Ovary (tissue), 9 donors: ENCODE measurements around the gene TMEM236. TPM values are rescaled to one million over a fixed set of nuclear protein-coding genes. Genes with fewer than 3 reads are reported as not detected.

ENCODE experiments used
- DNase-seq, 5 donors: peaks; one replicate each; pipeline ENCODE4 v3.0.0-alpha.2; 2019 to 2020
- H3K27ac ChIP-seq, 2 donors: fragments of 200-600 bp; one replicate each; pipeline versions ENCODE4 v1.5.1 to v1.8.0; 2019 to 2022
- H3K27me3 ChIP-seq: fragments of 200-600 bp; one replicate; pipeline ENCODE4 v1.8.0; 2022
- H3K36me3 ChIP-seq: fragments of 200-600 bp; sonication (generic); one replicate; pipeline ENCODE4 v1.5.1; 2019
- H3K4me1 ChIP-seq: one replicate; pipeline ENCODE4 v1.8.1; 2013; ENCODE audit warnings: mild to moderate bottlenecking, moderate library complexity; ENCODE audit not compliant: insufficient read depth
- H3K4me3 ChIP-seq: fragments of 200-600 bp; sonication (generic); one replicate; pipeline ENCODE4 v1.5.1; 2017
- H3K9me3 ChIP-seq, 2 donors: fragments of 200-600 bp in 1 of 2; sonication (generic) in 1 of 2; one replicate each; pipeline versions ENCODE4 v1.5.1 to v1.8.1; 2013 to 2019; ENCODE audit warnings: mild to moderate bottlenecking in 1 of 2, moderate library complexity in 1 of 2
- CTCF ChIP-seq, 3 donors: fragments of 450-650 bp in 2 of 3; fragments of 200-600 bp in 1 of 3; IDR thresholded peaks; one replicate each; pipeline versions ENCODE4 v1.5.1 to v1.8.0; 2016 to 2022; ENCODE audit warnings: antibody characterized with exemption in 3 of 3, mild to moderate bottlenecking in 1 of 3
- EP300 ChIP-seq: sonication (generic); formaldehyde crosslinking; IDR thresholded peaks from one replicate; pipeline ENCODE4 v1.6.1; 2017; ENCODE audit warnings: antibody characterized with exemption
- POLR2A ChIP-seq: fragments of 450-650 bp; IDR thresholded peaks from one replicate; pipeline ENCODE4 v1.6.1; 2017; ENCODE audit warnings: antibody characterized with exemption, mild to moderate bottlenecking, moderate library complexity
- WGBS, 3 donors: extraction: QIAGEN DNeasy Blood & Tissue Kit in 1 of 3; methylation state at CpG; one replicate each; pipeline versions ENCODE4 v1.1.5 to v1.1.7; 2013 to 2017; 5-methylcytosine and 5-hydroxymethylcytosine counted together
- intact Hi-C, 4 donors: fragments of 100-400 bp; cut with DNase I; formaldehyde crosslinking; loops; one replicate each; pipeline versions ENCODE4 v1.11.0 to v1.15.1; 2022 to 2023
- polyA plus RNA-seq, 2 donors: library from polyadenylated mRNA; stranded (reverse); fragments of 200-250 nt in 1 of 2; fragments of 350-450 nt in 1 of 2; fragmentation: Illumina TruSeq in 1 of 2; extraction: RNeasy Lipid Tissue Mini Kit (QIAGEN cat#74804) in 1 of 2; gene quantifications; one replicate each; pipeline ENCODE4 v1.2.3, GENCODE V29; 2013 to 2014
- total RNA-seq, 7 donors: library from RNA; depleted of rRNA in 2 of 7; stranded (reverse); fragments of >200 nt in 2 of 7; fragmentation: NEBNext Ultra II Directional in 3 of 7; extraction: Animal tissue kit (Norgen Biotek cat#: 25700) in 3 of 7; gene quantifications; one replicate each; pipeline versions ENCODE4 v1.1.0 to v1.2.4, GENCODE V29; 2016 to 2023
- donor health status: DM: no; HTN: no; CAD: no; lungs with moderate emphysema.
- donor health status: DM: no; HTN: no; CAD: no.
- donor health status: Bipolar disorder and iron deficiency.
- donor health status: DM: yes; HTN: yes; CAD: no.
- donor health status: DM: no; HTN: no; CAD: no.
- donor health status: DM: yes; HTN: yes; CAD: no.

The TMEM236 gene
- total and polyA plus RNA-seq, 9 donors = 0.11 to 0.72 (median 0.32) TPM

GRCh38 chr10:17817316-17817715 is 65.3 kb downstream of the TMEM236 start:
- intact Hi-C loops = no loop called here
- H3K27ac ChIP-seq = no peak overlapping the region
- H3K27me3 ChIP-seq = no peaks in the 10 kb centered on the region
- no peak for DNase-seq
- no peaks in the 10 kb centered on the region for H3K36me3 ChIP-seq
- no peaks in the 10 kb centered on the region for H3K9me3 ChIP-seq
- no peaks in the 10 kb centered on the region for H3K4me1 ChIP-seq
- TF ChIP-seq CTCF (IDR thresholded peaks at IDR 0.05) = no peak
- TF ChIP-seq EP300 = no peak
- TF ChIP-seq POLR2A = no peak
- H3K4me3 ChIP-seq = no peak overlapping the region
- WGBS, 3 donors = 49 to 68% (median 58%) methylated on average over 1 of the region's 1 CpG

GRCh38 chr10:17817790-17818189 is 65.8 kb downstream of the TMEM236 start:
- 66 to 76% (median 73%) methylated on average over 3 of the region's 3 CpGs for WGBS, 3 donors
- Histone ChIP-seq H3K4me3 (no peak overlapping the region), H3K36me3 (no peaks in the 10 kb centered on the region), H3K9me3 (no peaks in the 10 kb centered on the region), H3K27ac (no peak overlapping the region), H3K4me1 (no peaks in the 10 kb centered on the region), H3K27me3 (no peaks in the 10 kb centered on the region)
- intact Hi-C loops = no loop called here
- TF ChIP-seq POLR2A = no peak
- DNase-seq = no peak

- intact Hi-C loops = no loop called here
- WGBS, 3 donors = 77 to 84% (median 82%) methylated on average over 7 of the region's 7 CpGs
Measured at GRCh38 chr10:17819836-17820235, 67.8 kb downstream of the TMEM236 start.

GRCh38 chr10:17820943-17821342 is 68.9 kb downstream of the TMEM236 start:
- intact Hi-C loops = no loop called here
- no peak overlapping the region for H3K4me3 ChIP-seq
- H3K9me3 ChIP-seq = no peaks in the 10 kb centered on the region
- no peak for TF ChIP-seq POLR2A
- TF ChIP-seq CTCF (IDR thresholded peaks at IDR 0.05) = no peak
- no peak for TF ChIP-seq EP300
- whole genome bisulfite sequencing, 3 donors = 74 to 76% (median 74%) methylated on average over 3 of the region's 3 CpGs
- no peaks in the 10 kb centered on the region for H3K4me1 ChIP-seq
- no peak overlapping the region for H3K27ac ChIP-seq
- H3K27me3 ChIP-seq = no peaks in the 10 kb centered on the region
- DNase-seq = no peak
- no peaks in the 10 kb centered on the region for H3K36me3 ChIP-seq

More at GRCh38 chr10:17819836-17820235, 67.8 kb downstream of the TMEM236 start:
- TF ChIP-seq CTCF (IDR thresholded peaks at IDR 0.05) (no peak), POLR2A (no peak), EP300 (no peak)
- DNase-seq = no peak
- no peaks in the 10 kb centered on the region for H3K36me3 ChIP-seq
- no peaks in the 10 kb centered on the region for H3K27me3 ChIP-seq
- no peaks in the 10 kb centered on the region for H3K4me1 ChIP-seq
- H3K4me3 ChIP-seq = no peak overlapping the region
- no peaks in the 10 kb centered on the region for H3K9me3 ChIP-seq
- no peak overlapping the region for H3K27ac ChIP-seq

- intact Hi-C loops = no loop called here
- no peaks in the 10 kb centered on the region for H3K27me3 ChIP-seq
- no peaks in the 10 kb centered on the region for H3K9me3 ChIP-seq
- WGBS, 3 donors = 46 to 63% (median 51%) methylated on average over 1 of the region's 1 CpG
- no peak overlapping the region for H3K27ac ChIP-seq
- no peaks in the 10 kb centered on the region for H3K4me1 ChIP-seq
- no peaks in the 10 kb centered on the region for H3K36me3 ChIP-seq
- TF ChIP-seq EP300 (no peak), POLR2A (no peak), CTCF (IDR thresholded peaks at IDR 0.05) (no peak)
- DNase-seq = no peak
- H3K4me3 ChIP-seq = no peak overlapping the region
Measured at GRCh38 chr10:17821893-17822292, 69.9 kb downstream of the TMEM236 start.
